ENCODE results near the gene PTRH2.

The PTRH2 gene

GRCh38 chr17:59688008-59688407 is 19.2 kb downstream of the PTRH2 start:
- no peak overlapping the region for H3K4me2 ChIP-seq
- peaks cover 27% of the 10 kb centered on the region; the same call in 1 of the 2 replicates for H3K36me3 ChIP-seq (ENCODE audit: insufficient read depth)
- no peaks in the 10 kb centered on the region for H4K20me1 ChIP-seq (ENCODE audit: insufficient read depth)
- H3K4me3 ChIP-seq (IDR thresholded peaks at IDR 0.05; ENCODE audit: insufficient read depth, low read depth, low read length) = no peak overlapping the region
- TF ChIP-seq, protein P1, sequence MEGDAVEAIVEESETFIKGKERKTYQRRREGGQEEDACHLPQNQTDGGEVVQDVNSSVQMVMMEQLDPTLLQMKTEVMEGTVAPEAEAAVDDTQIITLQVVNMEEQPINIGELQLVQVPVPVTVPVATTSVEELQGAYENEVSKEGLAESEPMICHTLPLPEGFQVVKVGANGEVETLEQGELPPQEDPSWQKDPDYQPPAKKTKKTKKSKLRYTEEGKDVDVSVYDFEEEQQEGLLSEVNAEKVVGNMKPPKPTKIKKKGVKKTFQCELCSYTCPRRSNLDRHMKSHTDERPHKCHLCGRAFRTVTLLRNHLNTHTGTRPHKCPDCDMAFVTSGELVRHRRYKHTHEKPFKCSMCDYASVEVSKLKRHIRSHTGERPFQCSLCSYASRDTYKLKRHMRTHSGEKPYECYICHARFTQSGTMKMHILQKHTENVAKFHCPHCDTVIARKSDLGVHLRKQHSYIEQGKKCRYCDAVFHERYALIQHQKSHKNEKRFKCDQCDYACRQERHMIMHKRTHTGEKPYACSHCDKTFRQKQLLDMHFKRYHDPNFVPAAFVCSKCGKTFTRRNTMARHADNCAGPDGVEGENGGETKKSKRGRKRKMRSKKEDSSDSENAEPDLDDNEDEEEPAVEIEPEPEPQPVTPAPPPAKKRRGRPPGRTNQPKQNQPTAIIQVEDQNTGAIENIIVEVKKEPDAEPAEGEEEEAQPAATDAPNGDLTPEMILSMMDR (conservative IDR thresholded peaks at IDR 0.05; ENCODE audit: low read depth, low read length) = no peak
- H3K27ac ChIP-seq = no peak overlapping the region
- peaks cover 17% of the 10 kb centered on the region; the same call in 1 of the 2 replicates for H3K79me2 ChIP-seq (ENCODE audit: insufficient read depth, low read depth)
- H3K27me3 ChIP-seq (ENCODE audit: insufficient read depth, low read depth) = no peaks in the 10 kb centered on the region
- peaks cover 31% of the 10 kb centered on the region for H3K4me1 ChIP-seq (ENCODE audit: low read depth, poor library complexity, severe bottlenecking)
- no peak overlapping the region for H3K9ac ChIP-seq
- no peak overlapping the region for H2AFZ ChIP-seq (ENCODE audit: low read depth)

- H3K4me3 ChIP-seq (IDR thresholded peaks at IDR 0.05; ENCODE audit: insufficient read depth, low read depth, low read length) = no peak overlapping the region
- H3K27ac ChIP-seq = no peak overlapping the region
- H4K20me1 ChIP-seq (ENCODE audit: insufficient read depth) = no peaks in the 10 kb centered on the region
- no peak overlapping the region for H3K4me2 ChIP-seq
- H3K27me3 ChIP-seq (ENCODE audit: insufficient read depth, low read depth) = no peaks in the 10 kb centered on the region
- H3K9ac ChIP-seq = no peak overlapping the region
- peaks cover 38% of the 10 kb centered on the region; the same call in 1 of the 2 replicates for H3K36me3 ChIP-seq (ENCODE audit: insufficient read depth)
- H3K79me2 ChIP-seq (ENCODE audit: insufficient read depth, low read depth) = peaks cover 17% of the 10 kb centered on the region; the same call in 1 of the 2 replicates
- H2AFZ ChIP-seq (ENCODE audit: low read depth) = no peak overlapping the region
- peaks cover 31% of the 10 kb centered on the region for H3K4me1 ChIP-seq (ENCODE audit: low read depth, poor library complexity, severe bottlenecking)
- TF ChIP-seq, protein P1 (conservative IDR thresholded peaks at IDR 0.05; ENCODE audit: low read depth, low read length) = no peak
These were observed 22.3 kb downstream of the PTRH2 start for GRCh38 chr17:59684967-59685366.

GRCh38 chr17:59683283-59683682 is 23.9 kb downstream of the PTRH2 start:
- Histone ChIP-seq H3K4me1 (ENCODE audit: low read depth, poor library complexity, severe bottlenecking) (peaks cover 29% of the 10 kb centered on the region), H3K36me3 (ENCODE audit: insufficient read depth) (peaks cover 43% of the 10 kb centered on the region; the same call in 1 of the 2 replicates), H4K20me1 (ENCODE audit: insufficient read depth) (no peaks in the 10 kb centered on the region), H3K27me3 (ENCODE audit: insufficient read depth, low read depth) (no peaks in the 10 kb centered on the region), H3K4me3 (IDR thresholded peaks at IDR 0.05; ENCODE audit: insufficient read depth, low read depth, low read length) (no peak overlapping the region), H3K4me2 (no peak overlapping the region), H2AFZ (ENCODE audit: low read depth) (no peak overlapping the region), H3K79me2 (ENCODE audit: insufficient read depth, low read depth) (peaks cover 6% of the 10 kb centered on the region; the same call in 1 of the 2 replicates), H3K27ac (no peak overlapping the region; the same call in 1 of the 2 replicates), H3K9ac (no peak overlapping the region)
- TF ChIP-seq, protein P1 (conservative IDR thresholded peaks at IDR 0.05; ENCODE audit: low read depth, low read length) = no peak

GRCh38 chr17:59680314-59680713 is 26.9 kb downstream of the PTRH2 start:
- Histone ChIP-seq H3K36me3 (ENCODE audit: insufficient read depth) (peaks cover 39% of the 10 kb centered on the region; the same call in 1 of the 2 replicates), H4K20me1 (ENCODE audit: insufficient read depth) (no peaks in the 10 kb centered on the region), H3K4me3 (IDR thresholded peaks at IDR 0.05; ENCODE audit: insufficient read depth, low read depth, low read length) (no peak overlapping the region), H2AFZ (ENCODE audit: low read depth) (no peak overlapping the region), H3K27ac (no peak overlapping the region), H3K4me1 (ENCODE audit: low read depth, poor library complexity, severe bottlenecking) (no peaks in the 10 kb centered on the region), H3K9ac (no peak overlapping the region), H3K27me3 (ENCODE audit: insufficient read depth, low read depth) (no peaks in the 10 kb centered on the region), H3K79me2 (ENCODE audit: insufficient read depth, low read depth) (peaks cover under 1% of the 10 kb centered on the region; the same call in 1 of the 2 replicates), H3K4me2 (no peak overlapping the region)
- TF ChIP-seq, protein P1 (conservative IDR thresholded peaks at IDR 0.05; ENCODE audit: low read depth, low read length) = no peak

Data from KMS-11 (cell line).